ENCODE data around the gene SLC47A2.

- TF ChIP-seq, protein P1, sequence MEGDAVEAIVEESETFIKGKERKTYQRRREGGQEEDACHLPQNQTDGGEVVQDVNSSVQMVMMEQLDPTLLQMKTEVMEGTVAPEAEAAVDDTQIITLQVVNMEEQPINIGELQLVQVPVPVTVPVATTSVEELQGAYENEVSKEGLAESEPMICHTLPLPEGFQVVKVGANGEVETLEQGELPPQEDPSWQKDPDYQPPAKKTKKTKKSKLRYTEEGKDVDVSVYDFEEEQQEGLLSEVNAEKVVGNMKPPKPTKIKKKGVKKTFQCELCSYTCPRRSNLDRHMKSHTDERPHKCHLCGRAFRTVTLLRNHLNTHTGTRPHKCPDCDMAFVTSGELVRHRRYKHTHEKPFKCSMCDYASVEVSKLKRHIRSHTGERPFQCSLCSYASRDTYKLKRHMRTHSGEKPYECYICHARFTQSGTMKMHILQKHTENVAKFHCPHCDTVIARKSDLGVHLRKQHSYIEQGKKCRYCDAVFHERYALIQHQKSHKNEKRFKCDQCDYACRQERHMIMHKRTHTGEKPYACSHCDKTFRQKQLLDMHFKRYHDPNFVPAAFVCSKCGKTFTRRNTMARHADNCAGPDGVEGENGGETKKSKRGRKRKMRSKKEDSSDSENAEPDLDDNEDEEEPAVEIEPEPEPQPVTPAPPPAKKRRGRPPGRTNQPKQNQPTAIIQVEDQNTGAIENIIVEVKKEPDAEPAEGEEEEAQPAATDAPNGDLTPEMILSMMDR (IDR thresholded peaks at IDR 0.05; ENCODE audit: borderline replicate concordance, extremely low read depth, low read length, poor library complexity, severe bottlenecking): no peak
- no peak for TF ChIP-seq EZH2 (IDR thresholded peaks at IDR 0.05; ENCODE audit: borderline replicate concordance, low read depth, low read length, severe bottlenecking)
Observed at GRCh38 chr17:19654342-19654886, 62.0 kb downstream of the SLC47A2 start.

Data from DND-41 (cell line).